Mammary microvascular endothelial cell (primary cell): Measurements from ENCODE around the gene MRPL37. TPM values are rescaled to one million over a fixed set of nuclear protein-coding genes. Genes with fewer than 3 reads are reported as not detected.

Experiments used
- total RNA-seq: library from RNA; depleted of rRNA; stranded (reverse); fragments of >200 nt; gene quantifications from 2 replicates; pipeline ENCODE4 v1.2.3, GENCODE V29; 2015

The MRPL37 gene
- 155 and 158 TPM in 2 replicates for total RNA-seq

DNA sequence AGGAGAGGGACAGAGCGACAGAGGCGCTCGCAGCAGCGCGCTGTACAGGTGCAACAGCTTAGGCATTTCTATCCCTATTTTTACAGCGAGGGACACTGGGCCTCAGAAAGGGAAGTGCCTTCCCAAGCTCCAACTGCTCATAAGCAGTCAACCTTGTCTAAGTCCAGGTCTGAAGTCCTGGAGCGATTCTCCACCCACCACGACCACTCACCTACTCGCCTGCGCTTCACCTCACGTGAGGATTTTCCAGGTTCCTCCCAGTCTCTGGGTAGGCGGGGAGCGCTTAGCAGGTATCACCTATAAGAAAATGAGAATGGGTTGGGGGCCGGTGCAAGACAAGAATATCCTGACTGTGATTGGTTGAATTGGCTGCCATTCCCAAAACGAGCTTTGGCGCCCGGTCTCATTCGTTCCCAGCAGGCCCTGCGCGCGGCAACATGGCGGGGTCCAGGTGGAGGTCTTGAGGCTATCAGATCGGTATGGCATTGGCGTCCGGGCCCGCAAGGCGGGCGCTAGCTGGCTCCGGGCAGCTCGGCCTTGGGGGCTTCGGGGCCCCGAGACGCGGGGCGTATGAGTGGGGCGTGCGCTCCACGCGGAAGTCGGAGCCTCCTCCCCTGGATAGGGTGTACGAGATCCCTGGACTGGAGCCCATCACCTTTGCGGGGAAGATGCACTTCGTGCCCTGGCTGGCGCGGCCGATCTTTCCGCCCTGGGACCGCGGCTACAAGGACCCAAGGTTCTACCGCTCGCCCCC is at the start of gene MRPL37, which contains the start of gene CYB5RL:
TSS of gene MRPL37 (plus strand) at position 403 of the 754 bp plus-strand sequence. CDS start at position 480, 77 bp downstream.
TSS of gene CYB5RL (minus strand) at position 266 of the 754 bp plus-strand sequence. CDS start 4,414 bp downstream, outside the sequence.

DNA sequence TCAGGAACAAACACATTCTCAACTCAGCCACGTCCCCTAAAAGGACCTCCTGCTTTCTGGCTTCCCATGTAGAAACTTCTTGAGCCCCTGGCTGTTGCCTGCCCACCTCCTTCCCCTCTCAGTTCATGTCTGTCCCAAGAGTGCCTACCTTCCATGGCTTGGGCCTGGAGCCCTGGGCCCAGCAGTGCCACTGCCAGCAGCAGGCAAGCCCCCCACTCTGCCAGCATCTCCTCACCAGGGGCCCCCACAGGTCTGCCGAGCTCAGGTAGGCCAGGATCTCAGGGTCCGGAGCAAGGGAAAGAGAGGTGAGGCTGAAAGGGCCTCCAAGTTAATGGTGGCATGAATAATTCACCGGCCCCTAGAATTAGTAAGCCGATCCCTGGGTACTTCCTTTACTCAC is 47.3 kb upstream of the MRPL37 start, which contains the start of gene CDCP2:
TSS of gene CDCP2 (minus strand) at position 305 of the 400 bp plus-strand sequence. CDS start at position 227, 78 bp downstream.

Other genes starting within 250 kb of the MRPL37 start
- not detected in 2 replicates for gene LDLRAD1, start 182.0 kb upstream of the MRPL37 start, total RNA-seq
- 170 and 194 TPM in 2 replicates for gene TMEM59, start 147.0 kb upstream of the MRPL37 start, total RNA-seq
- 2.3 and 3.1 TPM in 2 replicates for gene TCEANC2, start 146.6 kb upstream of the MRPL37 start, total RNA-seq
- not detected in 2 replicates for gene CDCP2, start 47.2 kb upstream of the MRPL37 start, total RNA-seq
- gene CYB5RL, start 137 bp upstream of the MRPL37 start, total RNA-seq = 3.4 and 5.4 TPM in 2 replicates
- gene SSBP3, start 206.2 kb downstream of the MRPL37 start, total RNA-seq = 15.6 and 25.1 TPM in 2 replicates